Activated gamma-delta T cell treated with anti-CD3 and anti-CD28 coated beads, Interleukin-2, amount 50 U/mL, for 16 hours (primary cell): ENCODE data around the gene DGLUCY.
A peak's percentile ranks its signal among the peaks of the same experiment; 100 is the strongest.
"Not testable (repeated sequence)": the region's sequence is repeated elsewhere in the genome, so short reads cannot be mapped to it uniquely, and the experiment has no call there.

ENCODE experiments used
- DNase-seq: peaks from one replicate; pipeline ENCODE4 v3.0.0-alpha.2; 2020; ENCODE audit warnings: low read depth

The DGLUCY gene

DNA sequence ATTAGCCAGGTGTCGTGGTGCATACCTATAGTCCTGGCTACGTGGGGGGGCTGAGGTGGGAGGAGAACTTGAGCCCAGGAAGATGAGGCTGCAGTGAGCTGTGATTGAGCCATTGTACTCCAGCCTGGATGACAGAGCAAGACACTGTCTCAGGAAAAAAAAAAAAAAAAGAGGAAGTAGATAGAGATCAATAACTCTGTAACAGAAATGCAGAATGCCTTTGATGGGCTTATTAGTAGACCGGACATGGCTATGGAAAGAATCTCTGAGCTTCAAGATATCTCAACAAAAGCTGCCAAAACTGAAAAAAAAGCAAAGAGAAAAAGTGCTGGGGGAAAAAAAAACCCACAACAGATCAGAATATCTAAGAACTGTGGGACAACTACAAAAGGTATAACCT lies 93.1 kb downstream of the DGLUCY start:
- DNase-seq, result no peak

DNA sequence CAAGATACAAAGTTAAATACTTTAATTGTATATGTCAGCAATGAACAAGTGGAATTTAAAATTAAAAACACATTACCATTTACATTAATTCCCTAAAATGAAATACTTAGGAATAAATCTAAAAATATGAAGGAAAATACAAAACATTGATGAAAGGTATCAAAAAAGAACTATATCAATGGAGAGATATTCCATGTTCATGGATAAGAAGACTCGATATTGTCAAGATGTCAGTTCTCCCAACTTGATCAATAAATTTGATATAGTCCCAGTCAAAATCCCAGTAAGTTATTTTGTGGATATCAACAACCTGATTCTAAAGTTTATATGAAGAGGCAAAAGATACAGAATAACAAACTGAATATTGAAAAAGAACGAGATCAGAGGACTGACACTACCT lies 97.1 kb downstream of the DGLUCY start:
- DNase-seq, result no peak

DNA sequence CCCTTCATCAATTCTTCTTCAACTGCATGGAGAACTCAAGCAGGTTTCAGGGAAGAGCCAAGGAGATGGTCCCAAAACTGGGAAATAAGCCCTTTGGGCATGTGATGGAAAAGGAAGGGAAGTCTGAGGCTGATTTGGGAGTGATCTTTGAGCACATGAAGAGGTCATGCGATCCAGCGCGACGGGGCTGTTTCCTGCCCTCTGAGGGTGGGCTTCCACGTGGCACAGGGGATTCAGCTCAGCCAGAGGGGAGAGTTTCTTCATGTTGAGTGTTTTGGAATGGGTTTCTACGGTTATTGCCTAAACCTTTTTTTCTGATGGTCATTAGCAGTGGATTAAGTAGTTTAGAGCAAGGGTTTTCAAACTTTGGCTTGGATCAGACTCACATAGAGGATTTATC lies 100.4 kb downstream of the DGLUCY start:
- no peak for DNase-seq

DNA sequence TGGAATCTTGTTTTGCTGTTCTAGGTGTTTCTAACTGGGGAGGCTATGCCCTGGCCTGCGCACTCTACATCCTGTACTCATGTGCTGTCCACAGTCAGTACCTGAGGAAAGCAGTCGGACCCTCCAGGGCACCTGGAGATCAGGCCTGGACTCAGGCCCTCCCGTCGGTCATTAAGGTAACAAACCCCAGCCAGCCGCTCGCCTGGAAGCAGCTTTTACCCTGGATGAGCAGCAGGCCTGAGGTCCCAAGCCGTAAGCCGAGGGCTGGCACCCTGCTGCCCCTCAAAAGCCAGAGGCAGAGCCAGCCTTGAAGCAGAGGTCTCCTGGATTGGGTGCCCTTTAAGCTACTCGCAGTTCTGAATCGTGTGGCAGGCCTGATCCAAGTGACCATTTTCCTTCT lies 101.5 kb downstream of the DGLUCY start:
- DNase-seq, result no peak

DNA sequence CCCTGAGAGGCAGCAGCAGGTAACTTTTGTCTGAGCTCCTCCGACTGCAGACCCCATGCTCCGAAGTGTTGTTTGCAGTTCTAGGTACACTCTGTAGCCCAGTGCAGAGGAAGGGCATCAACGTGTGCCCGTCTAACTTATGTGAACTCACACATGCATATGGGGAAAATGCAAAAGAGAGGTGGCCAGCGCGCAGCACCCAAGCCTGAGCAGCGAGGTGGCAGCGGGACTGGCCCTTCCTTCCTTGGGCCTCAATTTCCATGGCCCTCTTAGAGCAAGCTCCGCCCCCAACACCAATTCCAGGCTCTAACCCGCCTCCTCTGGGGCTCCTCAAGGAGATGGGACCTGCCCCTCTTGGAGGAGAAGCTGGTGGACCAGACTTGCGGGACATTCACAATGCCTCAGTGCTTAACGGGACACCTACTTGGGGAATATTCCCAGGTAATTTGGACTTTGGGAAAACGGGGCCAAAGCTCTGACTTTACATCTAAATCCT lies 102.9 kb downstream of the DGLUCY start:
- DNase-seq, result no peak

DNA sequence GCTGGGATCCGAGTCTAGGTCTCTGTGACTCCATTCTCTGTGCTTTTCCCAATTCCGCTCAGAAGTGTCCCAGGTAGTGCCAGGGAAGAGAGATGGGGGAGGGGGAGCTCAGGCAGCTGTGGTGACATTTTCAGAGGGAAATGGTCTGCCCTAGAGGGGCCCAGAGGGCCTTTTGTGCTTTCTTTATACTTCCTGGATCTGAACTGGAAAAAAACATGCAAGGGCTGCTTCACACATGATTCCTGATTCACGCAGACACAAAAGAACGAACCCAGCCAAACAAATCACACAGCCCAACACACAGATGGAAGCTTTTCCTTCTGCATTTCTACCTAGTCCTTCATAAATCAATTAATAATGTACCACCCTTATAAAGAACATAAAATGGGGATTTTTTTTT lies 104.1 kb downstream of the DGLUCY start:
- DNase-seq, result no peak

DNA sequence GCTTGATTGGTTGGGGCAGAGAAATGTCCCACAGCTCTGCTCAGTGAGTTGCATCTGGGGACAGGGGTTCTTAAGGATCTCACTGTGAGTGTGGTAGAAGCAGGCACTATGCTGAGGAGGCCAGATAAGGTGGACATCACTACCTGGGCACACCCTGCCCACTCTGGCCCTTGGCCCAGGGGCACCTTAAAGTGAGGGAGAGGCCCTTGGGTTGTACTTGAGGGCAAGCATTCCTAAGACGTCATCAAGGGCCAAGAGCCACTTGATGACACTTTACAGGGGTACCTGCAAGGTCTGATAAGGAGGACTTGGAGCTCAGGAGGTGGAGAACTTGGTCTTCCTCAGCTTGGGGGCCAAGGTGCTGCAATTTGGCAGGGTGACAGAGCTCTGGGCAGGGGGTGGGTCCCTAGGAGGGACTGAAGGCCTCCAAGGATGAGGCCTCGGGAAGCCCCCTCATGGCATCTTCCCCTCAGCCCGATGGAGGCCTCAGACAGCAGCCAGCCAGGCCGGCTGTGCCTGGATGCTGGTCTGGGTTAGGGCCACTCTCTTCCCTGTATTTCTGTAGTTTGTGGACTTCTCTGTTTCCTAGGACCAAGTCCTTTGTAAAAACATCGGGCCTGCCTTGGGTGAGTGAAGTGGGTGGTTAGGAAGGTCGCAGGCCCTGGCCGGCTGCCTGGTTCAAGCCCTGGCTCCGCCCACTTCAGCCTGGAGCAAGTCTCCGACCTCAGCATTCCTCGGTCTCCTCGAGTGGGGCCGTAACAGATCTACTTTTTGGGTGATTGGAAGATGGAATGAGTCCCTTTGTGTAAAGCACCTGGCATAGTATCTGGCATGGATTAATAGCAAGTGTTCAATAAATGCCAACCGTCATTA lies 105.9 kb downstream of the DGLUCY start:
- DNase-seq, result no peak

DNA sequence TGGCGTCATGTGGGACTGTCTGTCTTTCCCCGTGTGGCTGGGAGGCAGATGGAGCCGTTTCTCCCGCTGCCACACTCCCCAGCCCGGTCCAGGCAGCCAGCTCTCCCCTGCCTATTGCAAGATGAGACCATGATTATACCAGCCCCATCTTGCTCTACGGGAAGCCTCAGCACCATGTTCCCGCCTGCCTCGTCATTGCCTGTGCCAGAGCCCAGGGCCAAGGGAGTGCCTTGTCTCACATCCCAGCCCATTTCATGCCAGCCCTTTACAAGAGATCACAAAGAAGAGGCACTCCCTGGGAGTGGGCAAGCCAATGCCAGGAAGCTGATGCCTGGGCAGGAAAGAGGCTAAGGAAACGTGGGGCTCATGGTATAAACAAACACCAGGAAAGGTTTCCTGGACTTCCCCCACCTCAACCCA lies 106.7 kb downstream of the DGLUCY start:
- DNase-seq, result no peak

DNA sequence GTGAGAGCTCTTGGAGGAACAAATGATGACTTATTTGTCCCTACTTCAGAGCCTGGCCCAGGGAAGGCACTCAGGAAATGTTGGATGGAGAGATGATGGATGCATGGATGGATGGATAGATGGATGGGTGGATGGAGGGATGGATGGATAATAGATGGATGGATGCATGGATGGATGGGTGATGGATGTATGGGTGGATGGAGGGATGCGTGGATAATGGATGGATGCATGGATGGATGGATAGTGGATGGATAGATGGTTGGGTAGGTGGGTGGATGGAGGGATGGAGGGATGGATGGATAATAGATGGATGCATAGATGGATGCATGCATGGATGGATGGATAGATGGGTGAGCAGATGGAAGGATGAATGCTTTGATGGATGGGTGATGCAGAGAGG lies 107.4 kb downstream of the DGLUCY start:
- no peak for DNase-seq

DNA sequence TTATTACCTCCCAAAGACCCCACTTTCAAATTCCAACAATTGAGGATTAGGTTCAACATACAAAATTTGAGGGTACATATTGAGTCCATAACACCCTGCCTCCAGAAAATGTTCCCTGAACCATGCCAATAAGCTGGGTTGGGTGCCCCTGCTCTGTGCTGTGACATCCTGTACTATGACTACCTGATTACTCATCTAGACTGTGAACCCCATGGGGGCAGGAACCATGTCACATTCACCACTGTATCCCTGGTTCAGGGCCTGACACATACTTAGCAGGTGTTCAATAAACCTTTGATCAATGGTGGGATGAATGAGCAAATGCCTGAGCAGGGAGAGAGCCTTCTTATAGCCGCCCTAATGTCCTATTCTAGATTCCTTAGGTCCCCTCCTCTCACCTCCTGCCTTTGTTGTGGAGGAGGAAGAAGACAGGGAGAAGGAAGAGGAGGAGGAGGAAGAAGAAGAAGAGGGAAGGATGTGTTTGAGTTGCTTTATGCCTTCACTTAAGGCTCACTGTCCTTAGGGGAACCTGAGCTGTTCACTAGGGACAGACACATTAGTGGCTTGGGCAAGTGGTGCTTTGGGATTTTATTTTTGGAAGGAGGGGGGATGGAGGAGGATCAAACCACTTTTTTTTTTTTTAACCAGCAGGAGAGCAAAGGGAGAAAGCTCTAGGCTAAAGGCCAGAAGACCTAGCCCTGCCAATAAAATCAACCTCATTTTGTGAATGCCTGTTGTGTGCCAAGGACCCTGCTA lies 109.3 kb downstream of the DGLUCY start:
- no peak for DNase-seq

DNA sequence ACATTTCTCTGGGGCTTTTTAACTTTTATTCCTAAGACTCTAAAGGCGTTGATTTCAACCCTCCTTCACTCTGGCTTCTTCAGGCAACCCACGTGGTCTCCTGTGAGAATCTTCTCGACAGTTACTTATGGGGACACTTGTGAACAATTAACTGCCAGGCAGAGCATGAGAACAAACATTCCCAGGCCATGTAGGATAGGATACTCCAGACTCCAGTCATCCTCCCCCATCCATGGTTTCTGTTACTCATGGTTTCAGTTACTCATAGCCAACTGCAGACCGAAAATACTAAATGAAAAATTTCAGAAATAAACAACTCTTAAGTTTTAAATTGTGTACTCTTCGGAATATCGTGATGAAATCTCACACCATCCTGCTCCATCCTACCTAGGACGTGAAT lies 111.2 kb downstream of the DGLUCY start:
- DNase-seq, result no peak

DNA sequence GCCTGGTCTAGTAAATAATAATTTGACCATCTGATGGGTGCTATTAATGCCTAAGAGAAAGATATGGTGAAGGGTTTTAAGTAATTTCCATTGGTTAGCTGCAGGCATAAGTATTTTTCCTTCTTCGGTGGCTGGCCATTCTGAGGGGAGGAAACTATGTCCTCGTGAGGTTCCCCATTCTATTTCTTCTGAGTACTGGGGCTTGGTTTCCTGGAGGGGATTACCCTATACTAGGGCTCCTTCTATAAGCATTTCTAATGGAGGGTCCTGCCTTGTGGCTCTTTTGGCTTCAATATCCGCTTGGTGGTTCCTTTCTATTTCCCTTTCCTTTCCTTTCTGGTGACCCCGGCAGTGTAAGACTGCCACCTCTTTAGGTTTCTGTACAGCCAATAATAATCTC lies 112.5 kb downstream of the DGLUCY start:
- DNase-seq, result not testable (repeated sequence)

DNA sequence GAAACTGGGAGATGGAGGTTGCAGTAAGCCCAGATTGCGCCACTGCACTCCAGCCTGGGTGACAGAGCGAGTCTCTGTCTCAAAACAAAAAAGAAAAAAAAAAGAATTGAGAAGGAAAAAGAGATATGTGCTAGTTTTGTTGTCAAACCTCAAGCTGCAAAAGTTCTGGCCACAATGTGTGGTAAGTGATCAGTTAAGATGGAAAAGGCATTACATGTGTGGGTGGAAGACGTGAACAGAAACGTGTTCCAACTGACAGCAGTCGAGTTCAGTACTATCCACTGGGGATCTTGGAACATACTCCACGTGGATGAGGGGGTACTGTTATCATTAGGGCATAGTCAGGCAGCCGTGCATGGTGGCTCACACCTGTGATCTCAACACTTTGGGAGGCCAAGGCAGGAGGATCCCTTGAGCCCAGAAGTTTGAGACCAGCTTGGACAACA lies 113.3 kb downstream of the DGLUCY start:
- no peak for DNase-seq

DNA sequence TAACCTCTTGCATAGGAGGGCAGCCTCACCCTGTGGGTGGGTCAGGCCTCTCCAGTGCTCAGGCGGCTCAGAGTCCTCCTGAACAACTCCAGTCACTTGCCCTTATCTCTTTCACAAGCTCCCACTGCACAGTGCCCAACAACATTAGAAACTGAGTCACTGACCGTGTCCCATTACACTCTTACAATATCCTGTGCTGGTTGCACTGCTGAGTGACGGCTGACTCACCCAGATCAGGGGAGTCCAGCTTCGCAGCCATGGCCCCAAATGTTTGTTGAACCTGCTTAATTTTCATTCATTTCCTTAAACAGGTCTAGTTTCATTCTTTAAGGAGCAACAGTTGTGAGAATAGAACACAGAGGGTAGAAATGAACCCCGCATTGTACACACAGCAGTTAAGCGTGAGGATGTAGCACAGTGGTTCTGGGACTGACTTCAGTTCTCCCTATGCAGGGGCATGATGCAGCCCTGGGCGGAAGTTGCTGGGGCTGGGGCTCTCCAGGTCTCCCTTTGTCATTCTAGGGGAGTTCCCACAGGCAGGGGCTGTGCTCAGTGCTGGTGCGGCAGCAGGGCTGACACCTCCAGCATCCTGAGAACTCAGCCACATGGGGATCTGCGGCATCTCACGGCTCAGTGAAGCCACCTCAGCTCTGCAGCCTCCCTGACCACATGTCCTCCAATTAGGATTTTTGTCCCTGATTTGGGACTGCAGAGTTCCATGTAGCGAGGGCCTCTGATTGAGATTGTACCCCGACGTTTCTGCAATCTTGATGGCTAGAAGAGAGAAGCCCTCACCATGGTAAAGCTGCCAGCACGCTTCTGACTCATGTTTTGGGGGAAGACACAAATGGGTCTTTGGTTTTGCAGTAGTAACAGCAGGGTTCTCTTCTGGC lies 114.5 kb downstream of the DGLUCY start:
- DNase-seq, result peak; percentile 80

DNA sequence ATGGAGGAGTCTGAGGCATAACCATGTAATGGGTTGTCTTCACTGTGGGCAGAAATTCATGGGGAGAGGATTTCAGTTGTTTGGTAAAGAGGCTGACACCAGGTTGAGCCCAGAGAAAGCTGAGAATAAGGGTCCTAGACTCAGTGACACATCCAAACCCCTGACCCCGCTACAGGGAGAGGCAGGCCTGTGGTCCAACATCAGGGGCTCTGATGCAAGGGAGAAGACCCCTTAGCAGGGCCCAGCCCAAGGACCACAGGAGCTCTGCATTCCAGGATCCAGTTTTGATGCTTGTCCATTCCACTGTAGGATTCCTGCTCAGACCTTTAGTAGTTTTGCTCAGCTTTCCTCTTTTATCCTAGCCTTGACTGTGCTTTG lies 115.1 kb downstream of the DGLUCY start:
- no peak for DNase-seq

DNA sequence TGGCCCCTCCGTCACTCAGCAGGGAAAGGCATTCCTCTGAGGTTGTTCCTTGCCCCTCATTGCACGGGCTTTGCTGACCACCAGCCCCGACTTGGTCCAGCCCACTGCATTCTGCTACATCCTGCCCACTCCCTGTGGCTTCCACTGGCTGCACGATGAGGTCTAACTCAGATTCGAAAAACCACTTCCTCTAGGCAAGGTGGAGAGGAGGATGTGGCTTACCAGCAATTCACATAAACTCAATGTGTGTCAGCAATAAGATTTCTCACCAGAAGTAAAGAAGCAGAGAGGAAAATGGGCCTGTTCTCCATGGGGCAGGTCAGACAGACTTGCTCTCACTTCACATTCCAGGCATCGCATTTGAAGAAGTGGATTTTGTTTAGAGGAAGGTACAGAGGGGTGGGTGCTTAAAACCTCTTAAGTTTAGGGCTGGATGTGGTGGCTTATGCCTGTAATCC lies 115.9 kb downstream of the DGLUCY start:
- peak; percentile 56 for DNase-seq

DNA sequence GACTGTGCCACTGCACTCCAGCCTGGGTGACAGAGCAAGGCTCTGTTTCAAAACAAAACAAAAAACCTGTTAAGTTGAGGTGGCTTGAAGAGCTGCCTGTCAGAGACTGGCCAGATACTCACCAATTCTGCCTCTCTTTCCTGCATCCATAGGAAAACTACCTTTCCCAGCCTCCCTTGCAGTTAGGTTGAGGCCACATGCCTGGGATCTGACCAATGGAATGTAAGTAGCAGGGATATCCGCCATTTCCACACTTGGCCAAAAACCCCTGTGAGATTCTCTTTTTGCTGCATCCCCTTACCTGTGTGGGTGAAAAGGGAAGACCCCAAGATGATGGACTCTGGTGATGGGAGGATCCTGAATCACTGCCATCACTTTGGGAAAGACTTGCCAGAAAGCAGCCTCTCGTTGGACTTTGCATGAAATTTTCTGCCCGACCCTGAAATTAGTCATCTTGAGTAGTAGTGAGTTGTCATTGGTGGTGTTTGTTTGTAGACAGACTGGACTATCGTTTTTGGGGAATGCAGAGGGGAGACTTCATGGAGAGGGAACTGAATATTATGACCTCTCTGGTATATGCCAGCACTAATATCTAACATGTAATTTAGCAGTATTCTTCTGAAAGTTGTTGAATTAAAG lies 116.6 kb downstream of the DGLUCY start:
- no peak for DNase-seq

DNA sequence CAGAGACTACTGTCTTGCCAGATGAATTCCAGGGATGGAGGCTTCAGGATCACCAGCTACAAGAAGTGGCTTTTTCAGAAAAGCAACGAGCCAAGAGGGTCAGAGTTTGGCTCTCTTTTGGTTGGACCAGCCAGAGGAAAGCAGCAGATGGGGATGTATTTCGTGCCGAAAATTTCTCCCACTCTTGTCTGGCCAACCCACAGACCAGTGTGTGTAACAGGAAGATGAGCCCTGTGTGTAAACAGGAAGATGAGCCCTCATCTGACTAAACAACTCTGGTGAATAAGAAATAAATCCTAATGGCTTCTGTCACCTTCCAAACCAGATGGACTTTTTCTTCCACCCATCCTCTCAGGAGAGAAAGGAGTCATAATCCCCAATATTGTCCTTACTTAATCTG lies 117.6 kb downstream of the DGLUCY start:
- DNase-seq, result no peak

DNA sequence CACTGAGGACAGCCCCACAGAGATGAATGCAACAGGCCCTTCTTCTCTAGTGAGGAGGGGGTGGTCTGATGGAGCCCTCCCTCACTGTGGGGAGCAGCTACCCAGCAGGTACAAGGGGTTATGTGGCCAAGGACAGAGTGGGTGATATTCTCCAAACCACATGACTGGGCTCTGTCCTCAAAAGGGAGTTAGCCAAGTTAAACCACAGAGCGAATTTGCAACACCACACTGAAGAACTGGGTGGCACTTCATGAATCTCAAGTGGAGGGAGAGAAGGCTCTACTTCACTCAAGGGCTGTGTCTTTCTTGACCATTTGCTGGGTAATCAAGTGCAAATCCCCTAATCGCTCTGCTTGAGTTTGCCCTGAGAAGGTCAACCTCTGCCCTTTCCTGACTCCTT lies 118.2 kb downstream of the DGLUCY start:
- DNase-seq, result no peak

DNA sequence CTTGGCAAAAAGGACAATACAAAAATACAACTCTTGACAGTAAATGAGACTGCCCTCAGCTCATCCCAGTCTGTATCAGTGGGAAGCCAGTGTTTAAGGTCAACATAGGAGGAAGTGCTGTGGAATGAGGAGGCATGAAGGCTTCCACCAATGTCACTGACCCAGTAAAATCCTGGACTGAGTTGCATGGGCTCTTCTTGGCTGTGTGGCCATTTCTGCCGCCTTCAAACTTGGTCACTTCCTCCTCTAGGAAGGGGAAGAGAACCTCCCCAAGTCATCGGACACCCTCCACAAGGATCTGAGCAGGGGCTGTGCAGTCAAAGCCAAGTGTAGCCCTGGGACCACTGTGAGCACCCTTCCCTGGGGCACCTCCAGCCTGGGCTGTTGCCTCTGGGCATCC lies 118.7 kb downstream of the DGLUCY start:
- DNase-seq, result no peak

DNA sequence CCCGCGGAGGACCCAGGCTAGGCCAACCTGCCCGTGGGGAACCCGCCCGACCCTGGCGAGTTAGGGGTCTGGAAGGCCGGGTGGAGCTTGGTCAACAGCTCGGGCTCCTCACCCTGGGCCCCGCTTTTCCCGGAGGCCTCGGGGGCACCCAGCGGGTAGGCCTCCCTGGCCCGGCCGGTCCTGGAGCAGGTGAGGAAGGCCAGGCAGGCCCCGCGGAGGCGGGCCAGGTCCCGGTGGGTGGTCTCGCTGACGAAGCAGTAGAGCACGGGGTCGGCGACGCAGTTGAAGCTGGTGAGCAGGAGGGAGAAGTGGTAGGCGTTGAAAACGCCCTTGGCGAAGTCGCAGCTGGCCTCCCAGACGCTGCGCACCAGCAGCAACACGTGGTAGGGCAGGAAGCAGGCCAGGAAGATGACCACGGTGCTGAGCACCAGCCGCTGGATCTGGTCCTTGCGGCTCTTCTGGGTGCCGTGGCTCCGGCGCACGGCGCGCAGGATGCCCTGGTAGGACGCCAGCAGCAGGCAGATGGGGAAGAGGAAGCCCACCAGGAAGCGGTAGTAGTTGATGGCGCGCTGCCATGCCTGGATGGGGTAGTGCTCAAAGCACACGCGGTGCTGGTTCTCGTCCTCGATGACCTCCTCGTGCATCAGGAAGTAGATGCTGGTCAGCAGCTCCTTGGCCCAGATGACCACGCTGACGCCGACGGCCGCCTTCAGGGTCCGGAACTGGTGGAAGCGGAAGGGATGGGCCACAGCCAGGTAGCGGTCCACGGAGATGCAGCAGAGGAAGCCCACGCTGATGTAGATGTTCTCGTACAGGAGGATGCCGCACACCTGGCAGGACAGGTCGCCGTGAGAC lies 120.3 kb downstream of the DGLUCY start:
- no peak for DNase-seq
